CD4-positive, alpha-beta T cell treated with Interleukin-17A for 1 hour (primary cell): ENCODE data around the gene POLR3K.

Experiments
- DNase-seq: peaks from one replicate; pipeline ENCODE4 v3.0.0-alpha.2; 2020

POLR3K gene

GRCh38 chr16:53346-54236, at the start of gene POLR3K, which contains the start of gene SNRNP25:
TSS of gene POLR3K (minus strand) at chr16:53608. CDS start at chr16:53586, 22 bp downstream.
TSS of gene SNRNP25 (plus strand) at chr16:53828. CDS start at chr16:54017, 189 bp downstream.
- peak; percentile 98 for DNase-seq

DNA sequence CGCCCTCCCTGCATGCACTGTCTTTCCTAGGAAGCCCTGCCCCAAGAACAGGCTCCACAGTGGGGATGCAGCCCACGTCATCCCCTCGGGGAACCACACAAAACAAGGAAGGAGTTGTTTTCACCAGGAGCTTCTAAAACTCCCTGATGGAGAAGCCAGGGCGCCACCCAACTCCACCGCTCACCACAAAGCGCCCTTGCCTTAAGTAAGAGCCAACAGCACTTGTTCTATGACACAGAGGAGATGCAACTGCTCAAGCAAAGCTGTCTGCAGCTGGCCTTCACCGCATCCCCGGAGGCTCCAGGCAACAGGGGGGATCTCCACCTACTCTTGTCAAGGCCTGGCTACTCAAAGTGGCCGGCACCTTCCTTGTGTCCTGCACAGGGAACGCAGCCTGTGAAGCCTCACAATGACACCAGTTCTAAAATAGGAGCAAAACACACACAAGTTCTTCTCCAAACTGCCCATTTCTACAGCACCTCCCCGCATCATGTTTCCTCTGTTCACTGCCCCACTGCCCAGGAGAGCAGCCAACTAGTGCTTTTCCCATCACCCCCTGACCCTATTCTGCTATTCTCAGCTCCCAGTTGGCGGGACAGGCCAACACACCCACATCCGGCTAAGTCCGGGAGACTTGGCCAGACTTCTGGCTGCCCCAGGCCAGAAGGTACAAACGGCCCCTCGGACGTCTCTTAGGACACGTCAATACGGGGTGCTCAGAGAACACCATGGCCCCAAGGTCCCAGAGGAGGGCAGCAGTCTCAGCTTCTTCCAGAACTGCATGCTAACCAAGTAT, 48.9 kb upstream of the POLR3K start:
- no peak for DNase-seq

DNA sequence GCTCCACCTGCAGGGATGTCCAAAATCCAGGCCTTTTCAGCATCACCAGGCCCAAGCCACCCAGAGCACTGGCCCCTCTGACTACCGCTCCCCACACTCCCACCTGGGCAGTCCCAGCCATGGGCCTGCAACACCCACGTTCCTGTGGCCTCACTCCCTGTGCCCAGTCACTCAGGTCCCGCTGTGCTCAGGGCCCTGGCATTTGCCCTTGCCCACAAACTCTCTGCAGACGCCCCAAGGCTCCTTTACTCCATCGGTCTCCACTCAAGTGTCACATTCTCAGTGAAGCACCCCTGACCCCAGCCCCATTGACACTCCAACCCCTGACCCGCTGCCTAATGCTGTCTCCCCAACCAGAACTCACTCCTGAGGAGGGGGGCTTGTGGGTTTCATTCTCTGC, 48.2 kb upstream of the POLR3K start:
- DNase-seq, result no peak

DNA sequence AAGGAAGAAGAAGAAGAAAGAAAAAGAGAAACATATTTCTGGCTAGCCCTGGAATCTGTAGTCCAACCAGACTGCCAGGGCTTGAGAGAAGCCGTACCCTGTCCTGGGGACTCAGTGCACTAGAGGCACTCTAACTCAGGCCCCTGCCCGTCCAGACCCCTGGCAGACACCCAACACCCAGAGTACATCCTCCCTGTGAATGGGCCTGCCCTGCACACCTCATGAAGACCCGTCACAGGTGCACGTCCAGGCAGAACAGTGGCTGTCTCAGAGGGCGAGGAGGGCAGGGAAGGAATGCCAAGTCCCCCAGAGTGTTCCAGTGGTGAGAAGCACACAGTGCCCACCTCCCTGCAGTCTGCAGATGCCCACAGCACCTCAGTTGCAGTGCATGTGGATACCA, 47.6 kb upstream of the POLR3K start:
- no peak for DNase-seq

- DNase-seq, result no peak
These were observed 44.4 kb upstream of the POLR3K start for GRCh38 chr16:97822-98221.

- peak; percentile 91 for DNase-seq
These were observed 43.5 kb upstream of the POLR3K start for GRCh38 chr16:96935-97381.

- no peak for DNase-seq
These were observed 41.5 kb upstream of the POLR3K start for GRCh38 chr16:94918-95265.

DNA sequence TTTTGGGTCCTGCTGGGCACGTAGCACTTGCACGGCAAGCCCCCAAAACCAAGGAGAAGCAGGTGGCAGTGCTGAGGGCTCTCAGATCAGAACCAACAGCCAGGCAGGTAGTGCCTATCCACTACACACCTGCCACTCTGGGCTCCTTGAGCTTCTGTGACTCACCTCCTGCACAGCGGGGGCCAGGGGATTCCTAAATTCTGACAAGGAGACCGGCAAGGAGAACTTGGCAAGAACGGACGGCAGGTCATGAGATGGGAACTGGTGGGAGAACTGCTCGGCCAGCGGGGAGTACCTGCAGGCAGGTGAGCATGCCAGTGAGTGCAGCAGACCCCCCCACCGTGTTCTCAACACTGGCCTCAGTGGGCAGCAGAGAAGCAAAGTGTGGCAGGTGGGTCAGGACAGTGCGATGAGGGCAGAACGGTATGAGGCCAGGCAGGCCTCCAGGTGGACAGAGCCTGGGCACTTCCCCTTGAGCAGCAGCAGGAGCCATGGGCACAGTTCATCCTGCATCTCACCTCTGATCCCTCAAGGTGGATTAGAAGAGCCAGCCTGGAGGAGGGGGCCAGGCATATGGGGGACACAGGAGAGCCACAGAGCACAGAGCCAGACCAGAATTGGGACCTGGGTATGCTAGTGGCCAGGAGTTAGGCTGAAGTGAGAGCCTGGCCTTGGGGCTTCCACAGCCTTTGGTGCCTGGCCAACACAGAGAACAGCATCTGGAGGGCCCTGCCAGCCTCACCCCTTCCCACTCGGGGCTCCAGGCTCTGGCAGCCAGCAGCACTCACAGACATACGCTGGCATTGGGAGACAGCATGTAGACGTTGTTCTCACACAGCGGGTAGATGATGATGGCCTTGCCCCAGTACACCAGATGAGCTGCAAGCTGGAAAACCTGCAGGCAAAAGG, 39.3 kb upstream of the POLR3K start:
- no peak for DNase-seq

DNA sequence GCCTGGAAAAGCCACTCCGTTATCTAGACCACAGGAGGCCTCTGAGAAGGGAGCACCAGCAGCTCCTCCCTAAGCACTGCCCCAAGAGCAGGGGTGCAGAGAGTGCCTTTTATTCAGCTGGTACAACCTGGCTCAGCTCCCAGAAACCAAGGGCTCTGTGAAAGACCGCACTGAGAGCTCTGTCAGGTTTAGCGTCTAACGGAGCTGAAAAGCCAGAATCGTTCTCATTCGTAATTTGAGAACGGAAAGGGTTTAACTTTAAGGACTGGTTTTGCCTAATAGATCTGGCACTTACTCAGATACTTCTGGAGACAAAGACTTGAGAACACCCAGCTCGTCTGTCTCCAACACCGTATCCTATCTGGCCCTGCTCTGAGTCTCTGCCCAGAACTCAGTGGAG, 38.1 kb upstream of the POLR3K start:
- no peak for DNase-seq

DNA sequence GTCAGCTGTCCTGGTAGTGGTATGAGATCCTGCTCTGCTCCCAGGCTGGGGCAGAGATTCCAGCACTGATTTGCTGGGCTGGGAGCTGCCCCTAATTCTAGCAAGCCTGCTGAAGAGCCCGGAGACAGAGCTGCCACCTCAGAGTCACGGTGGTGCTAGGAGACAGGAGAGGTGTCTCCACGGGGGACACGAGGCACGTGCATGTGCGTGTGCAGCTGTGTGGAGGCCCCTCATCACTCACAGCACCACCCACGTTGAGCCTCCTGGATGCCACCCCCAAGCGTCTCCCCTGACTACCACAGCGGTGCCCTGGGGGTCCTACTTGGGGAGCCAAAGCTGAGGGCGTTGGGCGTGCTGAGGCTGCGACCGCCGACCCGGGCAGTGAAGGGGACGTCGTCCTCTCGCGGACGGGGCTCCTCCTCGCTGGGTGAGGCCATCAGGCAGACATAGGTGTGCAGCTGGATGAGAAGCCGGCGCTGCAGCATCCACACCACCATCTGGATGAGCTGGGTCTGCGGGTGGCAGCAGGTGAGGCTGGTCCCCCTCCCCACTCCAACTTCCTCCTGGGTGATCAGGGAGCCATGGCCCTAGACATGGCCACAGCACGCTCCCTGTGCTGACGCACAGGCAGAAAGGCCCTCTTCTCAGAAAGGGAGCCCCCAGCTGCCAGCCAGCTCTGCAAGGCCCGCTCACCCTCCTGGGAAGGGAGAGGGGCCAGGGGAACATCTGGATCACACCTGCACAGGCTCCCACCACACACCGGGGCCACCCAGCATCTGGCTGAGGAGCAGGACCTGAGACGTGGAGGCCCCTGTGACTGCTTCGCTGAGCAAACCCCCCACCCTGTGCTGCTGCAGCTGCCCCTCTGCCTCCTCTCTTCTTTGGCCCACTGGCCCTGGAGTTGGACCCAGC, 36.2 kb upstream of the POLR3K start:
- DNase-seq, result no peak

GRCh38 chr16:88613-89012, 35.2 kb upstream of the POLR3K start:
- no peak for DNase-seq

- DNase-seq, result no peak
These were observed 33.1 kb upstream of the POLR3K start for GRCh38 chr16:86483-86952.

DNA sequence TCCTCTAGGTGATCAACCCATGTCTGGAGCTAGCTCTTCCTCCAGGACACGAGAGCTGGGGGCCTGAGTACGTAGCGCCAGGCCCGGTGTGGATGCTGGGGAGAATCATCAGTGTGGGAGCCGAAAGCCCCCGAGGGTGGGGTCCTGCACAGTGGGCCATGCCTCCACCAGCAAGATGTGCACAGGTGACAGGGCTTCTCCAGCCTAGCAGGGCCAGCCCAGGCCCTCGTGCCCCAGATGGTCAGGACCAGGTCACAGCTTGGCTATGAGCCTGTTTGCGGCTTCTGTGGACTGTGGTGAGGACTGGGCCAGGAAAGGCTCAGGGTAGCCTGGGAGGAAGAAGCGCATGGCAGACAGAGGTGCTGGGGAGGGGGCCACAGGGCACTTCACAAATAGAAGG, 32.5 kb upstream of the POLR3K start:
- DNase-seq, result no peak

DNA sequence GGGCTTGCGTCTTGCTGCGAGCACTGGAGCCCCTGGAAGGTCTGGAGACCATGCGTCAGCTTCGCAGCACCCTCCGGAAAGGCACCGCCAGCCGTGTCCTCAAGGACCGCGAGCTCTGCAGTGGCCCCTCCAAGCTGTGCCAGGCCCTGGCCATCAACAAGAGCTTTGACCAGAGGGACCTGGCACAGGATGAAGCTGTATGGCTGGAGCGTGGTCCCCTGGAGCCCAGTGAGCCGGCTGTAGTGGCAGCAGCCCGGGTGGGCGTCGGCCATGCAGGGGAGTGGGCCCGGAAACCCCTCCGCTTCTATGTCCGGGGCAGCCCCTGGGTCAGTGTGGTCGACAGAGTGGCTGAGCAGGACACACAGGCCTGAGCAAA, 32.0 kb upstream of the POLR3K start:
- DNase-seq, result no peak

DNA sequence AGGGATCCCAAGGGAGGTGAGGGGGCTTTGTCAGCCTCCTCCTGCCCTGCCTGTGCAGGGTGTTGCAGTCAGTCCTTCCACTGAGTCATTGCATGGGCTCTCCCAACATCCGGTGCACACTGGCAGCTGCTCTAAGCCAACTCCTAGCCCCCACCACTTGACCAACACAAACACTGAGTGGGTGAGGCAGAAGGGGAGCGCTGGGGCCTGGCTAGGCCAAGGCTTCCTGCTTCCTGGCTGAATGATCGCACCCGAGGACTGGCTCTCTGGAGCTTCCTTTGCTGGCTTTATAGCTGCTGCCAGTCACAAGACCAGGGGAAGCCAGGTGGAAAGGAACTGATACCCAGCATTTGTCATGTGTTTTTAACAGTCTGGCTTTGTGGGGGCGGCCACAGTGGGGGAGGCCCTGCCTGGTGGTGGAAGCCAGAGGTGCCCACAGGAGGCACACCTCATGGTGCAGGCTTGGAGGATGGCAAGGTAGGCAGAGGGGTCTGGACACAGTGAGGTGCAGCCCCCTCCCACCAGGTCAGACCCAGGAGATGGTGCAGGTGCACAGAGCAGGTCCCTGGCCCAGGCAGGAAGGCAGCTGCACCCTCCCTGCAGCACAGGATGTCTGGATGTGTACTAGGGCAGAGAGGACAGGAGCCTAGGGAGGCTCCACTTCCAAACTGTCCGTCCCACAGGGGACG, 31.5 kb upstream of the POLR3K start:
- DNase-seq, result peak; percentile 12

DNA sequence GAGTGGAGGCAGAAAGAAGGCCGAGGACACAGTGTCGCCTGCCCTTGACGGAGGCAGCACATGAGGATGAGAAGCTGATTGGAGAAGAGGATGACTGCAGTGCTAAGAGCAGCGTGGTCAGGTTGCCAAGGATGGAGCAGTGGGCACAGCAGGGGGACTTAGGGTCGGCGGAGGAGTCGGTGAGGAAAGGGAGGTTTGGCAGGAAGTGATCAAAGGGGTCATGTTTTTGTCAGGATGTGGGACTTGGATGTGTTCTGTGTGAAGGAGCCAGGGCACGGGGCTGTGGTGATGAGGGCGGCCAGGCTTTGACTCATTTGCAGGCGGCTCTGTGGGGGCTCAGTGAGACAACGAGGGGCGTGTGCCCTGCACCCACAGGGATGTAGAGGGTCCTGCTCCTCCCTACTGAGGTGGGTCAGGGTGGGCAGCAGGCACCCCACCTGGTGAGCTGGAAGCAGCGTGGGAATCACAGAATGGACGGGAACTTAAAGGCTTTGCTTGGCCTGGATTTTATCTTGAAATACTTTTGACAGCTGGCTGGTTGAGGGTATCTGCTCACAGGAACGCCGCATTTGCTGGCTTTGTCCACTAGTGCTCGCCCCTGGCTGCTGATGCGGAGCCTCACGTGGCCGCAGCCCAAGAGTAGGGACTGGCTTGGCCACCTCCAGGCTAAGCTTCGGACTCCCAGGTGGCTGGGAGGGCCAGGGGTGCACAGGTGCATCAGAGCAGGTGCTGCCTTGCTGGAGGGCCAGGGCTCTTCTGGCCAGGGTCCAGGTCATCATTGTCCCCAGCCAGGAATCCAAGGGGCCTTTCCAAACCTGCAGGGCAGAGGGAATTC, 30.6 kb upstream of the POLR3K start:
- no peak for DNase-seq

GRCh38 chr16:83060-83603, 29.7 kb upstream of the POLR3K start:
- no peak for DNase-seq

DNA sequence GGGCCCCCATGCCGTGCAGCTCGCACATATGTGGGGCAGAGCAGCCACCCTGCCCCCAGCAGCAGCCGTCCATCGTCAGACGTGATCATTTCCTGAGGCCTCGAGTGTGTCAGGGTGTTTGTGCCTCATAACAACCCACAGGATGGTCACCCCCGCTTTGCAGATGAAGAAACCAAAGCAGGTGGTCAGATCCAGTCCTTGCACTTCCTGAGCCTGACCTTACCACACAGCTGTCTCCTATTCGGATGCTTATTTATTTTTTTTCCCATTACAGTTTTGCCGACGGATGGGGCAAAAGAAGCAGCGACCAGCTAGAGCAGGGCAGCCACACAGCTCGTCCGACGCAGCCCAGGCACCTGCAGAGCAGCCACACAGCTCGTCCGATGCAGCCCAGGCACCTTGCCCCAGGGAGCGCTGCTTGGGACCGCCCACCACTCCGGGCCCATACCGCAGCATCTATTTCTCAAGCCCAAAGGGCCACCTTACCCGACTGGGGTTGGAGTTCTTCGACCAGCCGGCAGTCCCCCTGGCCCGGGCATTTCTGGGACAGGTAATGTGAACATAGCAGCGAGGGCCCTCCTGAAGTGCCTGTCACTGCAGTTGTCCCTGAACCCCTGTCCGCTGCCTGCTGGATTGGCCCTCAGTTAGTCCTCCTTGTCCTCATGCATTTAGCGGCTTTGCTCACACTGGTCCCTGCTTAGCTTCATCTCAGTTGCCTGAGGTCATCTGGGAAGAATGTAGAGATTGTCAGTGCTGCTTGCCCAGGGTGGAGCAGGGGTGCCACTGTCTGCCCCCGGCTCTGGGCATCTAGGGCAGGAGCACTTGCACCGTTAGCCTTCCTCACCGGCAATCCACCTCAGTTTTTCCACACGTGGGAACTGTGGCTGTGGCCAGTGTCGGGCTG, 26.0 kb upstream of the POLR3K start:
- DNase-seq, result no peak
